SK-N-SH treated with all-trans-retinoic acid at 6 μM for 48 hours (cell line): ENCODE results near the gene SIPA1L2.

Experiments used
- ATAC-seq: fragments of 200-7000 bp; cut with Tn5 transposase; 3 replicates; pipeline ENCODE4 v1.9.1; 2020; ENCODE audit warnings: mild to moderate bottlenecking, moderate library complexity
- ARNTL ChIP-seq: fragments of 450-650 bp; formaldehyde crosslinking; IDR thresholded peaks from 2 replicates; pipeline ENCODE4 v1.5.0; 2020; ENCODE audit warnings: low read depth, mild to moderate bottlenecking, moderate library complexity, borderline replicate concordance
- BACH2 ChIP-seq: fragments of 250-450 bp; sonication (Bioruptor Pico); IDR thresholded peaks from 2 replicates; pipeline ENCODE4 v1.9.0; 2021; ENCODE audit warnings: mild to moderate bottlenecking, borderline replicate concordance
- CREB5 ChIP-seq: fragments of 250-450 bp; sonication (Bioruptor Pico); IDR thresholded peaks from 2 replicates; pipeline ENCODE4 v1.5.1; 2020; ENCODE audit warnings: low read depth, mild to moderate bottlenecking, moderate library complexity
- CSDC2 ChIP-seq: fragments of 250-450 bp; sonication (Bioruptor Pico); IDR thresholded peaks from 2 replicates; pipeline ENCODE4 v1.5.0; 2020; ENCODE audit warnings: mild to moderate bottlenecking, moderate library complexity
- CSRNP3 ChIP-seq: fragments of 250-450 bp; sonication (Bioruptor Pico); IDR thresholded peaks from 2 replicates; pipeline ENCODE4 v1.5.1; 2021; ENCODE audit warnings: mild to moderate bottlenecking, moderate library complexity
- ESRRG ChIP-seq: fragments of 250-450 bp; sonication (Bioruptor Pico); IDR thresholded peaks from 2 replicates; pipeline ENCODE4 v1.6.1; 2021; ENCODE audit warnings: mild to moderate bottlenecking
- GLIS3 ChIP-seq: fragments of 250-450 bp; sonication (Bioruptor Pico); IDR thresholded peaks from 2 replicates; pipeline ENCODE4 v1.5.0; 2020; ENCODE audit warnings: mild to moderate bottlenecking, moderate library complexity
- ISL1 ChIP-seq: fragments of 250-450 bp; sonication (Bioruptor Pico); IDR thresholded peaks from 2 replicates; pipeline ENCODE4 v2.1.2; 2022; ENCODE audit warnings: mild to moderate bottlenecking, moderate library complexity
- OSR1 ChIP-seq: fragments of 250-450 bp; sonication (Bioruptor Pico); IDR thresholded peaks from 2 replicates; pipeline ENCODE4 v1.8.0; 2022; ENCODE audit warnings: moderate library complexity, mild to moderate bottlenecking, inconsistent platforms
- PPARA ChIP-seq: fragments of 250-450 bp; sonication (Bioruptor Pico); IDR thresholded peaks from 2 replicates; pipeline ENCODE4 v1.5.0; 2020; ENCODE audit warnings: mild to moderate bottlenecking, borderline replicate concordance
- RARB ChIP-seq: fragments of 250-450 bp; sonication (Bioruptor Pico); IDR thresholded peaks from 2 replicates; pipeline ENCODE4 v1.8.0; 2021; ENCODE audit warnings: mild to moderate bottlenecking, moderate library complexity
- SNAI2 ChIP-seq: fragments of 250-450 bp; sonication (Bioruptor Pico); IDR thresholded peaks from 2 replicates; pipeline ENCODE4 v1.5.0; 2020; ENCODE audit warnings: mild to moderate bottlenecking, moderate library complexity
- TCF4 ChIP-seq: fragments of 250-450 bp; sonication (Bioruptor Pico); IDR thresholded peaks from 2 replicates; pipeline ENCODE4 v1.8.0; 2021; ENCODE audit warnings: mild to moderate bottlenecking, moderate library complexity, borderline replicate concordance
- TOX ChIP-seq: fragments of 250-450 bp; sonication (Bioruptor Pico); IDR thresholded peaks from 2 replicates; pipeline ENCODE4 v1.8.0; 2021; ENCODE audit warnings: mild to moderate bottlenecking, moderate library complexity, borderline replicate concordance
- TSHZ2 ChIP-seq: fragments of 250-450 bp; sonication (Bioruptor Pico); IDR thresholded peaks from 2 replicates; pipeline ENCODE4 v1.5.0; 2020; ENCODE audit warnings: mild to moderate bottlenecking, moderate library complexity
- ZC3H10 ChIP-seq: fragments of 250-450 bp; sonication (Bioruptor Pico); IDR thresholded peaks from 2 replicates; pipeline ENCODE4 v1.5.1; 2021; ENCODE audit warnings: mild to moderate bottlenecking, moderate library complexity
- ZFP3 ChIP-seq: fragments of 250-450 bp; sonication (Bioruptor Pico); IDR thresholded peaks from 2 replicates; pipeline ENCODE4 v1.5.0; 2020; ENCODE audit warnings: mild to moderate bottlenecking, moderate library complexity
- ZNF565 ChIP-seq: fragments of 450-650 bp; formaldehyde crosslinking; conservative IDR thresholded peaks from 2 replicates; pipeline ENCODE4 v1.5.0; 2020; ENCODE audit warnings: low read depth, mild to moderate bottlenecking, moderate library complexity
- ZNF8 ChIP-seq: fragments of 450-650 bp; formaldehyde crosslinking; IDR thresholded peaks from 2 replicates; pipeline ENCODE4 v1.5.0; 2020; ENCODE audit warnings: mild to moderate bottlenecking, moderate library complexity
- TF ChIP-seq, protein P1 (sequence below): fragments of 250-450 bp; sonication (Bioruptor Pico); IDR thresholded peaks from 2 replicates; pipeline ENCODE4 v1.8.0; 2020; ENCODE audit warnings: mild to moderate bottlenecking, moderate library complexity, borderline replicate concordance
- TF ChIP-seq, protein P2 (sequence below): fragments of 250-450 bp; sonication (Bioruptor Pico); IDR thresholded peaks from 2 replicates; pipeline ENCODE4 v1.8.0; 2021; ENCODE audit warnings: low read depth, mild to moderate bottlenecking, moderate library complexity, borderline replicate concordance

SIPA1L2 gene

DNA sequence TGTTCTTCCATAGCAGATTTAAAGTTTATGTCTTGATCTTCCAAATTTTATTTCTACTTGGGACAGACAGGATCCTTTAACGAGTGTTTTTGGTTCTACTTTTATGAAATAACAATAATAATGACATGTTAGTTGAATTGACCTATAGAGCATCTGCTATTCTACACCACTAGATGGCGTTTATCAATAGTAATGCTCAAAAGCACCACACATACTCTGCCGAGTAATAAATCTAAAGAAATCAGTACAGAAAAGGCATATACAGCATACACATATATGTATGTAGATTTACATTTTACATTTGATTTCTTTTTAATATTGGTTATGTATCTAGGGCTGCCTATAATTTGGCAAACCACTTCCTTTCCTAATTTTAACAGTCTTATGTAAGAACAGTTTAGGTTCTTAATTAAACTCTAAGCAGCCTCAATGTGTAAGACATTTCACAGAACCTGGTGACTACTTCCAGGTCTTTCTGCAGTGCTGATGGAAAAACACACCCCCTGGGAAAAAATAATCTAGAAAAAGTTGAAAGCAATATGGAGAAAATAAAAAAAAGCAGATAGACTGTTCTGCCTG is 5.9 kb upstream of the SIPA1L2 start:
- TF ChIP-seq ARNTL (CRISPR knock-in tag) (no peak), OSR1 (CRISPR knock-in tag) (no peak), ESRRG (no peak), ISL1 (CRISPR knock-in tag) (no peak)
- ATAC-seq, result peak; percentile 95

- no peak for ATAC-seq
- no peak for TF ChIP-seq ISL1 (CRISPR knock-in tag)
- no peak for TF ChIP-seq ZC3H10
- TF ChIP-seq ESRRG, result no peak
- TF ChIP-seq TSHZ2, result no peak
- TF ChIP-seq ZFP3, result no peak
- no peak for TF ChIP-seq ZNF8
- TF ChIP-seq BACH2, result no peak
- no peak for TF ChIP-seq RARB (CRISPR knock-in tag)
- no peak for TF ChIP-seq ZNF565
- TF ChIP-seq CREB5, result no peak
- TF ChIP-seq GLIS3 (CRISPR knock-in tag), result no peak
Observed at GRCh38 chr1:232635279-232635678, 5.3 kb upstream of the SIPA1L2 start.

GRCh38 chr1:232634096-232634495 is 4.2 kb upstream of the SIPA1L2 start:
- TF ChIP-seq PPARA (CRISPR knock-in tag) (no peak), RARB (CRISPR knock-in tag) (no peak), TOX (no peak)
- ATAC-seq, result no peak

GRCh38 chr1:232630894-232631195 is 912 bp upstream of the SIPA1L2 start:
- ATAC-seq, result no peak
- TF ChIP-seq TCF4 (CRISPR knock-in tag) (no peak), CSDC2 (CRISPR knock-in tag) (no peak), RARB (CRISPR knock-in tag) (no peak), PPARA (CRISPR knock-in tag) (no peak), OSR1 (CRISPR knock-in tag) (no peak), GLIS3 (CRISPR knock-in tag) (no peak), ZNF565 (no peak), ESRRG (no peak), ZNF8 (no peak), TSHZ2 (no peak), CSRNP3 (no peak), CREB5 (no peak), SNAI2 (CRISPR knock-in tag) (no peak), BACH2 (no peak), TOX (no peak)
- TF ChIP-seq, protein P1, sequence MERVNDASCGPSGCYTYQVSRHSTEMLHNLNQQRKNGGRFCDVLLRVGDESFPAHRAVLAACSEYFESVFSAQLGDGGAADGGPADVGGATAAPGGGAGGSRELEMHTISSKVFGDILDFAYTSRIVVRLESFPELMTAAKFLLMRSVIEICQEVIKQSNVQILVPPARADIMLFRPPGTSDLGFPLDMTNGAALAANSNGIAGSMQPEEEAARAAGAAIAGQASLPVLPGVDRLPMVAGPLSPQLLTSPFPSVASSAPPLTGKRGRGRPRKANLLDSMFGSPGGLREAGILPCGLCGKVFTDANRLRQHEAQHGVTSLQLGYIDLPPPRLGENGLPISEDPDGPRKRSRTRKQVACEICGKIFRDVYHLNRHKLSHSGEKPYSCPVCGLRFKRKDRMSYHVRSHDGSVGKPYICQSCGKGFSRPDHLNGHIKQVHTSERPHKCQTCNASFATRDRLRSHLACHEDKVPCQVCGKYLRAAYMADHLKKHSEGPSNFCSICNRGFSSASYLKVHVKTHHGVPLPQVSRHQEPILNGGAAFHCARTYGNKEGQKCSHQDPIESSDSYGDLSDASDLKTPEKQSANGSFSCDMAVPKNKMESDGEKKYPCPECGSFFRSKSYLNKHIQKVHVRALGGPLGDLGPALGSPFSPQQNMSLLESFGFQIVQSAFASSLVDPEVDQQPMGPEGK (CRISPR knock-in tag), result no peak
- TF ChIP-seq, protein P2, sequence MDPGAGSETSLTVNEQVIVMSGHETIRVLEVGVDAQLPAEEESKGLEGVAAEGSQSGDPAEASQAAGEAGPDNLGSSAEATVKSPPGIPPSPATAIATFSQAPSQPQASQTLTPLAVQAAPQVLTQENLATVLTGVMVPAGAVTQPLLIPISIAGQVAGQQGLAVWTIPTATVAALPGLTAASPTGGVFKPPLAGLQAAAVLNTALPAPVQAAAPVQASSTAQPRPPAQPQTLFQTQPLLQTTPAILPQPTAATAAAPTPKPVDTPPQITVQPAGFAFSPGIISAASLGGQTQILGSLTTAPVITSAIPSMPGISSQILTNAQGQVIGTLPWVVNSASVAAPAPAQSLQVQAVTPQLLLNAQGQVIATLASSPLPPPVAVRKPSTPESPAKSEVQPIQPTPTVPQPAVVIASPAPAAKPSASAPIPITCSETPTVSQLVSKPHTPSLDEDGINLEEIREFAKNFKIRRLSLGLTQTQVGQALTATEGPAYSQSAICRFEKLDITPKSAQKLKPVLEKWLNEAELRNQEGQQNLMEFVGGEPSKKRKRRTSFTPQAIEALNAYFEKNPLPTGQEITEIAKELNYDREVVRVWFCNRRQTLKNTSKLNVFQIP (CRISPR knock-in tag), result no peak
